Liver (tissue), 9 donors: ENCODE data around the gene SERINC4. TPM values are rescaled to one million over a fixed set of nuclear protein-coding genes. Genes with fewer than 3 reads are reported as not detected.
"Not testable (repeated sequence)": the region's sequence is repeated elsewhere in the genome, so short reads cannot be mapped to it uniquely, and the experiment has no call there.

Experiments used
- DNase-seq: peaks from one replicate; pipeline ENCODE4 v3.0.0-alpha.2; 2017; ENCODE audit warnings: low spot score
- H3K27ac ChIP-seq, 2 donors: one replicate each; pipeline ENCODE4 v1.7.0; 2013; ENCODE audit warnings: inconsistent platforms in 2 of 2, low read length in 2 of 2, control low read depth in 1 of 2, low read depth in 1 of 2, mild to moderate bottlenecking in 1 of 2
- H3K27me3 ChIP-seq, 4 donors: one replicate each; pipeline versions ENCODE4 v1.6.1 to v1.7.0; 2013; ENCODE audit warnings: low read length in 3 of 4, inconsistent platforms in 1 of 4, mild to moderate bottlenecking in 1 of 4, moderate library complexity in 1 of 4; ENCODE audit not compliant: control insufficient read depth in 4 of 4, insufficient read depth in 4 of 4
- H3K36me3 ChIP-seq, 4 donors: one replicate each; pipeline versions ENCODE4 v1.6.1 to v1.7.0; 2013; ENCODE audit warnings: low read length in 3 of 4, mild to moderate bottlenecking in 3 of 4, low read depth in 1 of 4, moderate library complexity in 1 of 4; ENCODE audit not compliant: control insufficient read depth in 4 of 4, insufficient read depth in 3 of 4
- H3K4me1 ChIP-seq, 4 donors: one replicate each; pipeline versions ENCODE4 v1.6.1 to v1.7.0; 2013; ENCODE audit warnings: low read length in 3 of 4, mild to moderate bottlenecking in 3 of 4, moderate library complexity in 1 of 4; ENCODE audit not compliant: control insufficient read depth in 4 of 4, insufficient read depth in 4 of 4
- H3K4me3 ChIP-seq, 3 donors: one replicate each; pipeline versions ENCODE4 v1.6.1 to v1.7.0; 2013; ENCODE audit warnings: low read length in 3 of 3, control low read depth in 1 of 3, low read depth in 1 of 3, mild to moderate bottlenecking in 1 of 3
- H3K9ac ChIP-seq, 2 donors: one replicate each; pipeline ENCODE4 v1.7.0; 2013; ENCODE audit warnings: low read length in 2 of 2, mild to moderate bottlenecking in 2 of 2, moderate library complexity in 2 of 2, control low read depth in 1 of 2, low read depth in 1 of 2
- H3K9me3 ChIP-seq, 4 donors: one replicate each; pipeline versions ENCODE4 v1.6.1 to v1.7.0; 2013; ENCODE audit warnings: low read length in 3 of 4; ENCODE audit not compliant: control insufficient read depth in 4 of 4
- ATF3 ChIP-seq: IDR thresholded peaks from 2 replicates; pipeline ENCODE4 v1.6.1; 2016; ENCODE audit warnings: antibody characterized with exemption
- EGR1 ChIP-seq, 2 donors: IDR thresholded peaks; 2 replicates each; pipeline ENCODE4 v1.6.1; 2016 to 2018; ENCODE audit warnings: antibody characterized with exemption in 2 of 2, low read depth in 2 of 2
- FOXA1 ChIP-seq: IDR thresholded peaks from 2 replicates; pipeline ENCODE4 v1.6.1; 2016; ENCODE audit warnings: antibody characterized with exemption
- FOXA2 ChIP-seq: IDR thresholded peaks from 2 replicates; pipeline ENCODE4 v1.6.1; 2016; ENCODE audit warnings: antibody characterized with exemption
- GABPA ChIP-seq, 2 donors: IDR thresholded peaks in 1 of 2; conservative IDR thresholded peaks in 1 of 2; 2 replicates each; pipeline ENCODE4 v1.6.1; 2016; ENCODE audit warnings: antibody characterized with exemption in 2 of 2, mild to moderate bottlenecking in 1 of 2, moderate library complexity in 1 of 2
- HNF4G ChIP-seq: IDR thresholded peaks from 2 replicates; pipeline ENCODE4 v1.6.1; 2016; ENCODE audit warnings: antibody characterized with exemption
- JUND ChIP-seq, 2 donors: IDR thresholded peaks; 2 replicates each; pipeline ENCODE4 v1.6.1; 2016; ENCODE audit warnings: antibody characterized with exemption in 2 of 2
- NR2F2 ChIP-seq: IDR thresholded peaks from 2 replicates; pipeline ENCODE4 v1.6.1; 2016; ENCODE audit warnings: antibody characterized with exemption
- RAD21 ChIP-seq, 2 donors: IDR thresholded peaks; 2 replicates each; pipeline ENCODE4 v1.6.1; 2016; ENCODE audit warnings: antibody characterized with exemption in 2 of 2, mild to moderate bottlenecking in 2 of 2
- RXRA ChIP-seq, 2 donors: IDR thresholded peaks; 2 replicates each; pipeline ENCODE4 v1.6.1; 2017 to 2018; ENCODE audit warnings: antibody characterized with exemption in 2 of 2, mild to moderate bottlenecking in 1 of 2
- SP1 ChIP-seq: IDR thresholded peaks from 2 replicates; pipeline ENCODE4 v1.6.1; 2018; ENCODE audit warnings: antibody characterized with exemption, mild to moderate bottlenecking
- TAF1 ChIP-seq: conservative IDR thresholded peaks from 2 replicates; pipeline ENCODE4 v1.6.1; 2016; ENCODE audit warnings: antibody characterized with exemption, mild to moderate bottlenecking
- YY1 ChIP-seq: IDR thresholded peaks from 2 replicates; pipeline ENCODE4 v1.6.1; 2016; ENCODE audit warnings: antibody characterized with exemption, mild to moderate bottlenecking
- WGBS: extraction: QIAGEN DNeasy Blood & Tissue Kit; methylation state at CpG from one replicate; pipeline ENCODE4 v1.1.7; 2013; 5-methylcytosine and 5-hydroxymethylcytosine counted together
- polyA plus RNA-seq, 2 donors: library from polyadenylated mRNA; stranded (reverse) in 1 of 2; unstranded in 1 of 2; fragments of 200-250 nt in 1 of 2; fragments of >200 nt in 1 of 2; fragmentation: Nextera tagmentation in 1 of 2; extraction: Ambion mirVana in 1 of 2; gene quantifications; one replicate each; pipeline versions ENCODE4 v1.2.1 to v1.2.3, GENCODE V29; 2013 to 2015
- total RNA-seq, 2 donors: library from RNA; depleted of rRNA; stranded (reverse); fragments of >200 nt; gene quantifications; one replicate each; pipeline ENCODE4 v1.2.3, GENCODE V29; 2014
- TF ChIP-seq, protein P1 (sequence below): IDR thresholded peaks from 2 replicates; pipeline ENCODE4 v1.6.1; 2016; ENCODE audit warnings: antibody characterized with exemption
- TF ChIP-seq, protein P2 (sequence below): fragments of 150-350 bp; IDR thresholded peaks from 2 replicates; pipeline ENCODE4 v1.5.1; 2017; ENCODE audit warnings: improper control_type of control experiment, low read depth, low read length; ENCODE audit not compliant: missing input control
- TF ChIP-seq, protein P3 (sequence below): IDR thresholded peaks from 2 replicates; pipeline ENCODE4 v1.6.1; 2016; ENCODE audit warnings: antibody characterized with exemption, mild to moderate bottlenecking
- donor health status: healthy.
- donor health status: healthy.
- donor health status: healthy.
- donor health status: healthy.
- donor health status: healthy.

The SERINC4 gene
- total and polyA plus RNA-seq, 4 donors: 0.06 TPM; not detected in 3

- H3K4me3 ChIP-seq: peak overlapping the region in 1 of 3 donors; percentile 57
Observed at GRCh38 chr15:43826029-43826507, 26.0 kb upstream of the SERINC4 start.

DNA sequence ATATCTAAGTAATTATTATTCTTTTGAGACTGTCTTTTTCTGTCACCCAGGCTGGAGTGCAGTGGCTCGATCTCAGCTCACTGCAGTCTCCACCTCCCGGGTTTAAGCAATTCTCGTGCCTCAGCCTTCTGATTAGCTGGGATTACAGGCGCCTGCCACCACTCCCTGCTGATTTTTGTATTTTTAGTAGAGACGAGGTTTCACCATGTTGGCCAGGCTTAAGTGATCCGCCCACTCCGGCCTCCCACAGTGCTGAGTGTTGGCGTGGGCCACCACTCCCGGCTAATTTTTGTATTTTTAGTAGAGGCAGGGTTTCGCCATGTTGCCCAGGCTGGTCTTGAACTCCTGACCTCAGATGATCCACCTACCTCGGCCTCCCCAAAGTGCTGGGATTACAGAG lies 25.3 kb upstream of the SERINC4 start:
- H3K4me1 ChIP-seq: peaks cover 9 to 18% (median 12%) of the 10 kb centered on the region in 4 donors
- not testable (repeated sequence) for H3K27me3 ChIP-seq, H3K27ac ChIP-seq, H3K36me3 ChIP-seq, H3K9ac ChIP-seq, H3K9me3 ChIP-seq, DNase-seq, H3K4me3 ChIP-seq
- WGBS: 96% methylated on average over 11 of the region's 11 CpGs

More at GRCh38 chr15:43826029-43826507, 26.0 kb upstream of the SERINC4 start:
- no peak for TF ChIP-seq FOXA2
- no peak for TF ChIP-seq YY1
- no peak for TF ChIP-seq HNF4G
- TF ChIP-seq JUND (IDR thresholded peaks at IDR 0.05): no peak
- TF ChIP-seq RAD21 (IDR thresholded peaks at IDR 0.05): no peak
- TF ChIP-seq SP1: no peak
- no peak for TF ChIP-seq NR2F2
- TF ChIP-seq, protein P1, sequence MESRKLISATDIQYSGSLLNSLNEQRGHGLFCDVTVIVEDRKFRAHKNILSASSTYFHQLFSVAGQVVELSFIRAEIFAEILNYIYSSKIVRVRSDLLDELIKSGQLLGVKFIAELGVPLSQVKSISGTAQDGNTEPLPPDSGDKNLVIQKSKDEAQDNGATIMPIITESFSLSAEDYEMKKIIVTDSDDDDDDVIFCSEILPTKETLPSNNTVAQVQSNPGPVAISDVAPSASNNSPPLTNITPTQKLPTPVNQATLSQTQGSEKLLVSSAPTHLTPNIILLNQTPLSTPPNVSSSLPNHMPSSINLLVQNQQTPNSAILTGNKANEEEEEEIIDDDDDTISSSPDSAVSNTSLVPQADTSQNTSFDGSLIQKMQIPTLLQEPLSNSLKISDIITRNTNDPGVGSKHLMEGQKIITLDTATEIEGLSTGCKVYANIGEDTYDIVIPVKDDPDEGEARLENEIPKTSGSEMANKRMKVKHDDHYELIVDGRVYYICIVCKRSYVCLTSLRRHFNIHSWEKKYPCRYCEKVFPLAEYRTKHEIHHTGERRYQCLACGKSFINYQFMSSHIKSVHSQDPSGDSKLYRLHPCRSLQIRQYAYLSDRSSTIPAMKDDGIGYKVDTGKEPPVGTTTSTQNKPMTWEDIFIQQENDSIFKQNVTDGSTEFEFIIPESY: no peak
- TF ChIP-seq, protein P2, sequence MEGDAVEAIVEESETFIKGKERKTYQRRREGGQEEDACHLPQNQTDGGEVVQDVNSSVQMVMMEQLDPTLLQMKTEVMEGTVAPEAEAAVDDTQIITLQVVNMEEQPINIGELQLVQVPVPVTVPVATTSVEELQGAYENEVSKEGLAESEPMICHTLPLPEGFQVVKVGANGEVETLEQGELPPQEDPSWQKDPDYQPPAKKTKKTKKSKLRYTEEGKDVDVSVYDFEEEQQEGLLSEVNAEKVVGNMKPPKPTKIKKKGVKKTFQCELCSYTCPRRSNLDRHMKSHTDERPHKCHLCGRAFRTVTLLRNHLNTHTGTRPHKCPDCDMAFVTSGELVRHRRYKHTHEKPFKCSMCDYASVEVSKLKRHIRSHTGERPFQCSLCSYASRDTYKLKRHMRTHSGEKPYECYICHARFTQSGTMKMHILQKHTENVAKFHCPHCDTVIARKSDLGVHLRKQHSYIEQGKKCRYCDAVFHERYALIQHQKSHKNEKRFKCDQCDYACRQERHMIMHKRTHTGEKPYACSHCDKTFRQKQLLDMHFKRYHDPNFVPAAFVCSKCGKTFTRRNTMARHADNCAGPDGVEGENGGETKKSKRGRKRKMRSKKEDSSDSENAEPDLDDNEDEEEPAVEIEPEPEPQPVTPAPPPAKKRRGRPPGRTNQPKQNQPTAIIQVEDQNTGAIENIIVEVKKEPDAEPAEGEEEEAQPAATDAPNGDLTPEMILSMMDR: no peak
- TF ChIP-seq RXRA (IDR thresholded peaks at IDR 0.05): no peak
- TF ChIP-seq EGR1 (IDR thresholded peaks at IDR 0.05; ENCODE audit: low read depth in 2 of 2): no peak
- no peak for TF ChIP-seq TAF1
- Histone ChIP-seq H3K36me3 (no peaks in the 10 kb centered on the region), H3K27me3 (no peaks in the 10 kb centered on the region), H3K9ac (no peak overlapping the region), H3K27ac (no peak overlapping the region), H3K9me3 (no peaks in the 10 kb centered on the region), H3K4me1 (peaks cover 9 to 18% (median 12%) of the 10 kb centered on the region in 4 donors)
- DNase-seq: no peak
- 96% methylated on average over 11 of the region's 11 CpGs for WGBS

GRCh38 chr15:43824302-43825246 lies 24.6 kb upstream of the SERINC4 start, which contains the start of gene MFAP1:
Gene MFAP1 (minus strand): TSS chr15:43824690. CDS start chr15:43824569, 121 bp downstream.
- Histone ChIP-seq H3K9ac (peak within 1 kb of the TSS; percentile 63 to 100), H3K4me1 (peaks cover 9 to 18% (median 12%) of the 10 kb centered on the region in 4 donors), H3K27me3 (no peaks in the 10 kb centered on the region), H3K27ac (peak within 1 kb of the TSS; percentile 80 to 94), H3K36me3 (no peaks in the 10 kb centered on the region), H3K9me3 (no peaks in the 10 kb centered on the region), H3K4me3 (peak within 1 kb of the TSS; percentile 90 to 99 (median 99))
- 9% methylated on average over 46 of the region's 46 CpGs for WGBS
- peak; percentile 88 for DNase-seq
- TF ChIP-seq JUND (IDR thresholded peaks at IDR 0.05) (no peak), SP1 (peak; percentile 38), NR2F2 (no peak), YY1 (peak; percentile 90), GABPA (IDR thresholded peaks at IDR 0.05 in 1 of 2, conservative IDR thresholded peaks at IDR 0.05 in 1 of 2) (peak; percentile 79 to 96), EGR1 (IDR thresholded peaks at IDR 0.05; ENCODE audit: low read depth in 2 of 2) (no peak), ATF3 (no peak), FOXA1 (no peak), HNF4G (no peak), RXRA (IDR thresholded peaks at IDR 0.05) (peak; percentile 20 to 28)
- TF ChIP-seq, protein P1: peak; percentile 88
- TF ChIP-seq, protein P3, sequence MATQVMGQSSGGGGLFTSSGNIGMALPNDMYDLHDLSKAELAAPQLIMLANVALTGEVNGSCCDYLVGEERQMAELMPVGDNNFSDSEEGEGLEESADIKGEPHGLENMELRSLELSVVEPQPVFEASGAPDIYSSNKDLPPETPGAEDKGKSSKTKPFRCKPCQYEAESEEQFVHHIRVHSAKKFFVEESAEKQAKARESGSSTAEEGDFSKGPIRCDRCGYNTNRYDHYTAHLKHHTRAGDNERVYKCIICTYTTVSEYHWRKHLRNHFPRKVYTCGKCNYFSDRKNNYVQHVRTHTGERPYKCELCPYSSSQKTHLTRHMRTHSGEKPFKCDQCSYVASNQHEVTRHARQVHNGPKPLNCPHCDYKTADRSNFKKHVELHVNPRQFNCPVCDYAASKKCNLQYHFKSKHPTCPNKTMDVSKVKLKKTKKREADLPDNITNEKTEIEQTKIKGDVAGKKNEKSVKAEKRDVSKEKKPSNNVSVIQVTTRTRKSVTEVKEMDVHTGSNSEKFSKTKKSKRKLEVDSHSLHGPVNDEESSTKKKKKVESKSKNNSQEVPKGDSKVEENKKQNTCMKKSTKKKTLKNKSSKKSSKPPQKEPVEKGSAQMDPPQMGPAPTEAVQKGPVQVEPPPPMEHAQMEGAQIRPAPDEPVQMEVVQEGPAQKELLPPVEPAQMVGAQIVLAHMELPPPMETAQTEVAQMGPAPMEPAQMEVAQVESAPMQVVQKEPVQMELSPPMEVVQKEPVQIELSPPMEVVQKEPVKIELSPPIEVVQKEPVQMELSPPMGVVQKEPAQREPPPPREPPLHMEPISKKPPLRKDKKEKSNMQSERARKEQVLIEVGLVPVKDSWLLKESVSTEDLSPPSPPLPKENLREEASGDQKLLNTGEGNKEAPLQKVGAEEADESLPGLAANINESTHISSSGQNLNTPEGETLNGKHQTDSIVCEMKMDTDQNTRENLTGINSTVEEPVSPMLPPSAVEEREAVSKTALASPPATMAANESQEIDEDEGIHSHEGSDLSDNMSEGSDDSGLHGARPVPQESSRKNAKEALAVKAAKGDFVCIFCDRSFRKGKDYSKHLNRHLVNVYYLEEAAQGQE: peak; percentile 90
